Measurements from ENCODE around the gene FAM120AOS. TPM values are rescaled to one million over a fixed set of nuclear protein-coding genes. Genes with fewer than 3 reads are reported as not detected.

Gene FAM120AOS
- total RNA-seq, 1 experiment from 2014 or later = 31.2 TPM

- POLR2A ChIA-PET = no interaction called here
- Histone ChIP-seq H3K9ac (ENCODE audit: low read length) (no peak overlapping the region), H3K4me2 (ENCODE audit: low read length) (no peak overlapping the region), H4K20me1 (ENCODE audit: insufficient read depth) (peaks cover 19% of the 10 kb centered on the region; the same call in 1 of the 2 replicates), H3K27ac (ENCODE audit: low read depth, low read length) (no peak overlapping the region), H3K4me1 (ENCODE audit: control insufficient read depth in 1 of 2, insufficient read depth in 2 of 2, low read length in 2 of 2) (no peaks in the 10 kb centered on the region; a peak in 1 of 4 replicates), H3K36me3 (ENCODE audit: control insufficient read depth in 1 of 2, insufficient read depth in 2 of 2, low read length in 2 of 2) (peaks cover 4 to 8% of the 10 kb centered on the region in 2 experiments; a peak in 3 of 4 replicates), H3K79me2 (ENCODE audit: insufficient read depth, low read length) (peaks cover 99% of the 10 kb centered on the region), H3K9me2 (ENCODE audit: insufficient read depth) (no peaks in the 10 kb centered on the region), H3K9me3 (ENCODE audit: control insufficient read depth in 1 of 2, insufficient read depth in 1 of 2, low read depth in 1 of 2, low read length in 2 of 2) (no peaks in the 10 kb centered on the region), H2AFZ (ENCODE audit: low read depth, low read length, poor library complexity, severe bottlenecking) (no peak overlapping the region), H3K27me3 (ENCODE audit: insufficient read depth, low read length) (no peaks in the 10 kb centered on the region), H3K4me3 (replicated peaks in 1 of 2; ENCODE audit: low read depth in 1 of 2, low read length in 2 of 2) (no peak overlapping the region)
- CTCF ChIA-PET = no interaction called here
- DNase-seq (ENCODE audit: low read depth, low spot score) = no peak
- intact Hi-C loops (cut with micrococcal nuclease) = no loop called here
- BruUV-seq (replicated peaks) = no TSS peak
- RAD21 ChIA-PET (ENCODE audit: low non-redundant PET in 1 of 2, low total read pairs in 2 of 2, uncharacterized antibody in 2 of 2, unreplicated experiment in 2 of 2) = no interaction called here
- TF ChIP-seq YY1 (IDR thresholded peaks at IDR 0.05; ENCODE audit: extremely low read depth, insufficient replicate concordance, low read depth, low read length) = no peak
- no peak for TF ChIP-seq JUND (IDR thresholded peaks at IDR 0.05)
- TF ChIP-seq FOSL1 (IDR thresholded peaks at IDR 0.05; ENCODE audit: low read depth) = no peak
- no peak for TF ChIP-seq ZNF274 (IDR thresholded peaks at IDR 0.05; ENCODE audit: low read depth, low read length)
- no peak for TF ChIP-seq POLR2A (IDR thresholded peaks at IDR 0.05; ENCODE audit: borderline replicate concordance, extremely low read depth, insufficient read depth, insufficient read length)
- no peak for ATAC-seq
Measured at GRCh38 chr9:93473411-93473810, 20.0 kb upstream of the FAM120AOS start.

- Histone ChIP-seq H4K20me1 (ENCODE audit: insufficient read depth) (peaks cover 23% of the 10 kb centered on the region; the same call in 1 of the 2 replicates), H3K4me3 (replicated peaks in 1 of 2; ENCODE audit: low read depth in 1 of 2, low read length in 2 of 2) (no peak overlapping the region), H3K9ac (ENCODE audit: low read length) (no peak overlapping the region), H3K4me1 (ENCODE audit: control insufficient read depth in 1 of 2, insufficient read depth in 2 of 2, low read length in 2 of 2) (peaks cover 12 to 15% of the 10 kb centered on the region in 2 experiments), H3K27ac (ENCODE audit: low read depth, low read length) (no peak overlapping the region), H3K36me3 (ENCODE audit: control insufficient read depth in 1 of 2, insufficient read depth in 2 of 2, low read length in 2 of 2) (peaks cover 0 to 8% of the 10 kb centered on the region in 2 experiments; a peak in 3 of 4 replicates), H3K4me2 (ENCODE audit: low read length) (no peak overlapping the region), H3K27me3 (ENCODE audit: insufficient read depth, low read length) (no peaks in the 10 kb centered on the region), H3K9me3 (ENCODE audit: control insufficient read depth in 1 of 2, insufficient read depth in 1 of 2, low read depth in 1 of 2, low read length in 2 of 2) (no peaks in the 10 kb centered on the region), H2AFZ (ENCODE audit: low read depth, low read length, poor library complexity, severe bottlenecking) (no peak overlapping the region), H3K79me2 (ENCODE audit: insufficient read depth, low read length) (peaks cover 99% of the 10 kb centered on the region), H3K9me2 (ENCODE audit: insufficient read depth) (no peaks in the 10 kb centered on the region)
- CTCF ChIA-PET = no interaction called here
- POLR2A ChIA-PET = no interaction called here
- no TSS peak for BruUV-seq (replicated peaks)
- ATAC-seq (no peak), DNase-seq (ENCODE audit: low read depth, low spot score) (no peak)
- intact Hi-C loops (cut with micrococcal nuclease) = no loop called here
- RAD21 ChIA-PET (ENCODE audit: low non-redundant PET in 1 of 2, low total read pairs in 2 of 2, uncharacterized antibody in 2 of 2, unreplicated experiment in 2 of 2) = no interaction called here
- TF ChIP-seq JUND (IDR thresholded peaks at IDR 0.05) (no peak), REST (IDR thresholded peaks at IDR 0.05; ENCODE audit: low read depth) (no peak), TCF7L2 (IDR thresholded peaks at IDR 0.05; ENCODE audit: borderline replicate concordance, extremely low read depth, insufficient read depth, insufficient read length) (no peak), POLR2A (IDR thresholded peaks at IDR 0.05; ENCODE audit: borderline replicate concordance, extremely low read depth, insufficient read depth, insufficient read length) (no peak), ZFX (IDR thresholded peaks at IDR 0.05) (no peak), CTCF (IDR thresholded peaks at IDR 0.05 in 2 of 3, conservative IDR thresholded peaks at IDR 0.05 in 1 of 3; ENCODE audit: borderline replicate concordance in 1 of 3, insufficient read depth in 1 of 3, low read depth in 2 of 3, low read length in 2 of 3) (no peak), POLR2AphosphoS5 (IDR thresholded peaks at IDR 0.05; ENCODE audit: low read depth, low read length) (no peak), SRF (IDR thresholded peaks at IDR 0.05; ENCODE audit: low read depth) (no peak), ELF1 (IDR thresholded peaks at IDR 0.05; ENCODE audit: borderline replicate concordance, low read depth) (no peak), MAX (IDR thresholded peaks at IDR 0.05) (no peak), EGR1 (IDR thresholded peaks at IDR 0.05; ENCODE audit: low read depth) (no peak), ATF3 (IDR thresholded peaks at IDR 0.05) (no peak), CBX3 (IDR thresholded peaks at IDR 0.05; ENCODE audit: low read depth) (no peak), SP1 (IDR thresholded peaks at IDR 0.05; ENCODE audit: low read depth) (no peak)
Measured at GRCh38 chr9:93471124-93471523, 17.7 kb upstream of the FAM120AOS start.

All from HCT116 (cell line).